ENCODE measurements around the gene HPS4.
"Not testable (repeated sequence)": the region's sequence is repeated elsewhere in the genome, so short reads cannot be mapped to it uniquely, and the experiment has no call there.

The HPS4 gene

GRCh38 chr22:26408562-26409220 is 74.9 kb downstream of the HPS4 start:
- DNase-seq = not testable (repeated sequence)

GRCh38 chr22:26406118-26406517 is 77.5 kb downstream of the HPS4 start:
- DNase-seq = no peak

GRCh38 chr22:26404851-26405421 is 78.6 kb downstream of the HPS4 start:
- DNase-seq = peak; percentile 94 to 97

GRCh38 chr22:26401726-26402125 is 81.9 kb downstream of the HPS4 start:
- no peak for DNase-seq

Measured in Kasumi-1 (cell line).